ENCODE results near the gene ECEL1.

Gene ECEL1

DNA sequence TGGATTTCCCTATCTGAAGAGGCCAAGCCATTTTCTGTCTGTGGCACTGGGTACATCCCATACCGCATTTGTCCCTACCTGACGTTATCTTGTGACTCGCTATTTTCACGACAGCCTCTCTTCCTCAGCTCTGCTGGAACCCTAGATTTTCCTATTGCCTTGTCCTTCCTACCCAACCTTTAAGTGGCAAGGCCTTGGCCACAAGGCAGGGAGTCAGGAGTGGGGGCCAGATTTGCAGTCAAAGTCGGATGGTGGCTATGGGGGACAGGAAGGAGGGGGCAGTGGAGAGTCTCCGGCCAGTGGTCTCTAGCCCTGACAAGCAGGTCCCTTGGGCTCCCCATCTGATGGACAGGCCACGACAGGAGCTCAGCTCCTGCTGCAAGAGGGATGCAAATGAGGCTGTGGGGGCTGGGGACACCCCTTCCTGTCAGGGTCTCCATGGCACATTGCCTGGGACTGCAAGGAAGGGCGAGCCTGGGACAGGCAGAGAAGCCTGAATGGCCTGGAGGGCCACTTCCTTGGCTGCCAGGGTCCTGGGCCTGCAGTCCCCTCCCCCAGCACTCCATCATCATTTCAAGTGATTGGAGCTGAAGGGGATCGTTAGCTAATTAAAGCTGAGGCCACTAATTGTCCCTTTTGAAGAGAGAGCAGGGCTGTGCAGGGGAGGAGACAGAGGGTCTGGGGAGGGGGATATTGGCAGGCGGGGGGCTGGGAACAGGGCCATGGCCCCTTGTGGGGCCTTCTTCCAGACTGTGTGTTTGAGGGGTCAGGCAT, 6.3 kb upstream of the ECEL1 start:
- no peak overlapping the region for H3K27ac ChIP-seq (ENCODE audit: low read length)
- no peaks in the 10 kb centered on the region for H3K9me3 ChIP-seq (ENCODE audit: control insufficient read depth in 1 of 2, low read length in 2 of 2)
- H3K4me1 ChIP-seq (ENCODE audit: control insufficient read depth in 1 of 2, insufficient read depth in 2 of 2, low read length in 2 of 2), result no peaks in the 10 kb centered on the region
- no peaks in the 10 kb centered on the region for H3K36me3 ChIP-seq (ENCODE audit: control insufficient read depth in 1 of 2, insufficient read depth in 2 of 2, low read length in 2 of 2)
- H3K27me3 ChIP-seq (ENCODE audit: low read depth, low read length), result no peaks in the 10 kb centered on the region
- no peak overlapping the region for H3K4me3 ChIP-seq (ENCODE audit: low read depth in 1 of 2, low read length in 2 of 2)

DNA sequence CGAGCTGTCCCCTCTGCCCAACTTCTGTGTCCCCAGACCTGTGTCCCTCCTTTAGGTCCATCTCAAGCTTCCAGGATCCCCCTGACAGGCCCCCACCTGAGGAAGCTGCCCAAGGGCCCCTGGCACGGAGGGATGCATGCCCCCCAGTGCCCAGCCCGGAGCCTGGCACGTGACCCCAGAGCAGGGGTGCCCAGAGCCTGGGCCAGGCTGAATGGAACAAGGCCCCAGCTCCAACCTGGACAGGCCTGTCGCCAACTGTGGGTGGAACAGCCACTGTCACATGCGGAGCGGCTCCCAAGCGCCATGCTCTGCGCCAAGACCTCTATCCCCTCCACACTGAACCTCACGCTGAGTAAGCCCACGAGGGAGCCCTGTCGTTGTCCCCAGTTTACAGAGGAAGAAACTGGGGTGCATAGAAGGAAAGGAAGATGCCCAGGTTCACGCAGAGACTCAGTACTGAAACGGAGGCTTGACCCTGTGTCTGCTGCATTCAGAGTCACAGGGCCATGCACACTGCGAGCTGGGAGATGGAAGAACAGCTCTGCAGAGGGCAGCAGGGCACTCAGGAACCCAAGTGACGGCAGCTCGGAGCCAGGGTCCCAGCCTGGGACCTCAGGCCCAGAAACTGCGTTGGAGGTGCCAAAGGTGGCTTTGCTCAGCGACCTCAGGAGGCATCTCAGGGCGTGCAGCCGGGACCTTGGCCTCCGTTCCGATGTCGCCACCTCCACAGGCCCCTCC, 5.5 kb upstream of the ECEL1 start:
- H3K27ac ChIP-seq (ENCODE audit: low read length), result no peak overlapping the region
- H3K9me3 ChIP-seq (ENCODE audit: control insufficient read depth in 1 of 2, low read length in 2 of 2), result no peaks in the 10 kb centered on the region
- no peaks in the 10 kb centered on the region for H3K27me3 ChIP-seq (ENCODE audit: low read depth, low read length)
- H3K36me3 ChIP-seq (ENCODE audit: control insufficient read depth in 1 of 2, insufficient read depth in 2 of 2, low read length in 2 of 2), result no peaks in the 10 kb centered on the region
- no peak overlapping the region for H3K4me3 ChIP-seq (ENCODE audit: low read depth in 1 of 2, low read length in 2 of 2)
- no peaks in the 10 kb centered on the region for H3K4me1 ChIP-seq (ENCODE audit: control insufficient read depth in 1 of 2, insufficient read depth in 2 of 2, low read length in 2 of 2)

DNA sequence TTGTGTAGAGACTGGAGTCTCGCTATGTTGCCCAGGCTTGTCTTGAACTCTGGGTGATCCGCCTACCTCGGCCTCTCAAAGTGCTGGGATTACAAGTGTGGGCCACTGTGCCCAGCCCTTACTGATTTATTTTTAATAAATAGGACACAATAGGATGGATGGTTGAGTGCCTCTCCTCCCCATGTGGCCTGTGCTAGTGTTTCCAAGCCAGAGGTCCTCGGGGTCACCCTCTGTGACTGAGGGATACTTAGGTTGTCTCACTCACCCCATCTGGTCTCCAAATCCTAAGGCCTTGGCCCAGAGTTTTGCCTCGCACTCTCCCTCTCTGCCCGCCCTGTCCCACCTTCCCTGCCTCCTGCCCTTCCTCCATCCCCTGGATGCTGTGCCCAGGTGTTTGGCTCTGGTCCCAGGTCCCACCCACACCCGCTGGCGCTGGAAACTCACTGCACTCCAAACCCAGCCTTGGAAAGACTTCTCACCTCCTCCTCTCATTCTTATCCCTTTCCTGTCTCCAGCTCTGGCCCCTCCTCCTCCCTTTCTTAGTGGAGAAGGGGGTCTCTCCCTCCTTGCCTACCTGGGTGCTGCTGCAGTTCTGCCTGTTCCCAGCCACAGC, 4.7 kb upstream of the ECEL1 start:
- peaks cover 0 to 2% of the 10 kb centered on the region in 2 donors for H3K4me1 ChIP-seq (ENCODE audit: control insufficient read depth in 1 of 2, insufficient read depth in 2 of 2, low read length in 2 of 2)
- no peak overlapping the region for H3K4me3 ChIP-seq (ENCODE audit: low read depth in 1 of 2, low read length in 2 of 2)
- no peaks in the 10 kb centered on the region for H3K9me3 ChIP-seq (ENCODE audit: control insufficient read depth in 1 of 2, low read length in 2 of 2)
- no peaks in the 10 kb centered on the region for H3K27me3 ChIP-seq (ENCODE audit: low read depth, low read length)
- H3K36me3 ChIP-seq (ENCODE audit: control insufficient read depth in 1 of 2, insufficient read depth in 2 of 2, low read length in 2 of 2), result no peaks in the 10 kb centered on the region
- no peak overlapping the region for H3K27ac ChIP-seq (ENCODE audit: low read length)

DNA sequence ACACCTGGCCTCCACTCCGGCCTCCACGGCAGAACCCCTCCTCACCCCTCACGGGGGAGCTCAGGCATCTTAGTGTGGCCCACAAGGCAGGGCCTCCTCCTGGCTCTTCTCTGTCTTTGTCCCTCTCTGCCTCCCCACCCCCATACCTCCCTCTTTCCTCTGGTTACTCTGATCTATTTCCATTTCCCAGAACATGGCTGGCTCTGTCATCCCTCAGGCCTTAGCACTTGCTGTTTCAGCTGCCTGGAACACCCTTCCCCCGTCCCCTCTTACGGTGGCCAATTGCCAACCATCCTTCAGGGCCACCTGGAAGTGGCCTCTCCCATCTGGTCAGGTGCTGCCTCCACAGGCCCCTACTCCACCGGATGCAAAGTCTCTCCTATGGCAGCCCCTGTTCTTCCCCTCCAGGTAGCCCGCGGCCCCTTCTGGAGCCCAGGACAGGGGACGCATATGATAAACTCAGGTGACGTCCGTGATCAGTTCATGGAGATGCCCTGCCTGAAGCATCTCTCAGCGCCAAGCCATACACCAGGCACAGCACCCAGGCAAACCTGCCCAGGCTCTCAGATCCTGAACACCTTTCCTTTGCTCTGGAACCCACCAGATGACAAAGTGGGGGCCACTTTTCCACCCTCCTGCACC, 3.6 kb upstream of the ECEL1 start:
- H3K36me3 ChIP-seq (ENCODE audit: control insufficient read depth in 1 of 2, insufficient read depth in 2 of 2, low read length in 2 of 2), result no peaks in the 10 kb centered on the region
- H3K27ac ChIP-seq (ENCODE audit: low read length), result no peak overlapping the region

DNA sequence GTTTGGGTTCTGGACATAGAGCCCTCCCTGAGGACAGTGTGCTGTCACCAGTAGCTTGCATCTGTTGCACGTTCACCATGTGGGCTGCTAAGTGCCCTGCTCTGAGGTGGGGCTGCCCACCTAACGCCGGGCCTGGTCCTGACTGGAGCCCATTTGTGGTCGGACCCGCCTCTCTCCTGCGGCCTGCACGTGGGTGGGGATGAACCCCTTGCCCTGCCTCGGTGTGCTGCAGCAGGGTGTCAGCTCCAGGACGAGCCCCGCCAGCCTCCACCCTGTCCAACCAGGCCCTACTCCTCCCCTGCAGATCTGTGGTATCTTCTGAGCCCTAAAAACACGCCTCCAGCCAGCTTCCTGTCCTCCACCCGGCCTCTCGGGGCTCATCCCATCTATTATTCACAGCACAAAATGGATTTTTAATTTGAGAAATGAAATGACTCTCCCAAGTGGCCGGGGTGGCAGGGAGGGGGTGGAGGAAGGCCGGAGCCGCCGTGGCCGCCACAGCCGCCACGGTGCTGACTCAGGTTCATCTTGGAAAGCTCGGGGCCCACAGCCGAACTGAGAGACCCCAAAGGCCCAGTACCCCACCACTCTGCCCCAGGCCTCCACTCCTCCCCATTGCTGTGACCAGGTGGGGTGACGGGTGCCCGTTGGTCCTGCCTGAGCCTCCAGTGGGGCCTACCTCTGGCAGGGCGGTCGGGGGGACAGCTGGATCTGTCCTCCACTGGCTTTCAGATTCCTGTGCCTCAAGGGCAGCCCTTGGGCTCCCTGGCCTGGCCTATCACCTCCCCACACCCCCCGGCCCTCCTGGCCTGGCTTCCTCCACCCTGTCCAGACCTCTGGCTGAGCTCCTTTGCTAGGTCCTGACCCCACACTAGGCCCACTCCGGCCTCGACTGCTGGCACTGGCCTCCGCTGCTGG, 2.8 kb upstream of the ECEL1 start:
- H3K36me3 ChIP-seq (ENCODE audit: control insufficient read depth in 1 of 2, insufficient read depth in 2 of 2, low read length in 2 of 2), result no peaks in the 10 kb centered on the region
- no peak overlapping the region for H3K4me3 ChIP-seq (ENCODE audit: low read depth in 1 of 2, low read length in 2 of 2)
- no peak overlapping the region for H3K27ac ChIP-seq (ENCODE audit: low read length)
- H3K4me1 ChIP-seq (ENCODE audit: control insufficient read depth in 1 of 2, insufficient read depth in 2 of 2, low read length in 2 of 2), result peaks cover 0 to 19% of the 10 kb centered on the region in 2 donors
- H3K27me3 ChIP-seq (ENCODE audit: low read depth, low read length), result peaks cover 5% of the 10 kb centered on the region
- H3K9me3 ChIP-seq (ENCODE audit: control insufficient read depth in 1 of 2, low read length in 2 of 2), result no peaks in the 10 kb centered on the region

More for the DNA sequence above, 3.6 kb upstream of the ECEL1 start:
- no peaks in the 10 kb centered on the region for H3K9me3 ChIP-seq (ENCODE audit: control insufficient read depth in 1 of 2, low read length in 2 of 2)
- no peaks in the 10 kb centered on the region for H3K27me3 ChIP-seq (ENCODE audit: low read depth, low read length)
- no peak overlapping the region for H3K4me3 ChIP-seq (ENCODE audit: low read depth in 1 of 2, low read length in 2 of 2)
- peaks cover 0 to 12% of the 10 kb centered on the region in 2 donors for H3K4me1 ChIP-seq (ENCODE audit: control insufficient read depth in 1 of 2, insufficient read depth in 2 of 2, low read length in 2 of 2)

DNA sequence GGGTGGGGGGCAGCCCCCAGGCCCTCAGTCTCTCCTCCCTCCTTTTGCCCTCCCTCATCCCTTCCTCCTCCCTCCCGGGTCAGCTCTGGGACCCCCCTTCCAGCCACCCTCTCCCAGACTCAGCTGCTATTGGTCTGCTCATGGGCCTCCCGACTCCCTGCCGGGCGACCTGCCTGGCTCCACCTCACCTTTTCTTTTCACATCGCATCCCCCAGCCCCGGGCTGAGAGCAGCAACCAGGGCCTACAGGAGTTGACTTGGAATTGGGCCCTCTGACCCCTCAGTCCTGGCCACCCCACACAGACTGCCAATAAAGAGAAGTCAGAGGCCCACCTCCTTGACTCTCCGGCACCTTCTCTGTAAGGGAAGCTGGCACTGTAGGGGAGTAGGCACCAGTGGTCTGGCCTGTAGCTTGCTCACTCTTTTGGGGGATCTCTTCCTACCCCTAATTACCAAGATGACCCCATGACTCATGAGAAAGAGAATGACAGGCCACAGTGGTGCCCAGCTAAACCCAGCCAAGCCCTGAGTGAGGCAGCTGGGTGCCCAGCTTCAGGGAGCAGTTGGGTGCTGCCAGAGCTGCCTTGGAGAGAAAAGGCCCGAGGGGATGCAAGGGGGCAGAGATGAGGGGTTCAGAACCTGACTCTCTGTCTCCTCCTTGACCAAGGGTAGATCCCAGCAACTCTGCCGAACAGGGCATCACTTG, 2.0 kb upstream of the ECEL1 start:
- no peak overlapping the region for H3K4me3 ChIP-seq (ENCODE audit: low read depth in 1 of 2, low read length in 2 of 2)
- H3K4me1 ChIP-seq (ENCODE audit: control insufficient read depth in 1 of 2, insufficient read depth in 2 of 2, low read length in 2 of 2), result peaks cover 0 to 19% of the 10 kb centered on the region in 2 donors
- H3K9me3 ChIP-seq (ENCODE audit: control insufficient read depth in 1 of 2, low read length in 2 of 2), result no peaks in the 10 kb centered on the region
- H3K36me3 ChIP-seq (ENCODE audit: control insufficient read depth in 1 of 2, insufficient read depth in 2 of 2, low read length in 2 of 2), result no peaks in the 10 kb centered on the region
- no peak overlapping the region for H3K27ac ChIP-seq (ENCODE audit: low read length)
- H3K27me3 ChIP-seq (ENCODE audit: low read depth, low read length), result peaks cover 13% of the 10 kb centered on the region

DNA sequence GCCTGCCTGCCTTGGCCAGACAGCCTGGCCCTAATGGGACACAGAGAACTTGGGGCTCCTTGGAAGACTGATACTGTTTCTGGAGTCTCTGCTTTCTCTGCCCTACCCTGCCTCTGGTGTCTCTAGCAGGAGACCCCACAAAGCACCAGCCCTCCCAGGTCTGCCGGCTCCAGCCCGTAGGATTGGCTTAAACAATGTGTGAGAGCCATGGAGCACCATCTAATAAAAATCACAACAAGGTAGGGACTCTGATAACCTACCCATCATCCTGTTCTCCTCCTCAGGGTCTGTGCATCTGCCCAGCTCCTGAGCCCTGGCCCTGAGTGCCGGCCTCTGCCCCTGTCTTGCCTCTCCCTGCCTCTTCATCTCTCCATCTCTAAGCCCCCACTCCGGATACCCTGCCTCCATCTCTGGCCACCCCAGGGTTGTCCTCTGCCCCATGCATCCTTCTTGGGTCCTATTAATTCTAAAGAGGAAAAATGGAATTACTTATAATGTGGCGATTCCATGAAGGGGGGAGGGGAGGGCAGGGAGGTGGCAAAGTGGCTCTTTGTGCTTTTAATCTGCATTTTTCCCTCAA, 1.2 kb upstream of the ECEL1 start:
- H3K27me3 ChIP-seq (ENCODE audit: low read depth, low read length), result peaks cover 15% of the 10 kb centered on the region
- no peak overlapping the region for H3K27ac ChIP-seq (ENCODE audit: low read length)
- H3K36me3 ChIP-seq (ENCODE audit: control insufficient read depth in 1 of 2, insufficient read depth in 2 of 2, low read length in 2 of 2), result no peaks in the 10 kb centered on the region
- no peak overlapping the region for H3K4me3 ChIP-seq (ENCODE audit: low read depth in 1 of 2, low read length in 2 of 2)
- H3K9me3 ChIP-seq (ENCODE audit: control insufficient read depth in 1 of 2, low read length in 2 of 2), result no peaks in the 10 kb centered on the region
- peaks cover 0 to 19% of the 10 kb centered on the region in 2 donors for H3K4me1 ChIP-seq (ENCODE audit: control insufficient read depth in 1 of 2, insufficient read depth in 2 of 2, low read length in 2 of 2)

DNA sequence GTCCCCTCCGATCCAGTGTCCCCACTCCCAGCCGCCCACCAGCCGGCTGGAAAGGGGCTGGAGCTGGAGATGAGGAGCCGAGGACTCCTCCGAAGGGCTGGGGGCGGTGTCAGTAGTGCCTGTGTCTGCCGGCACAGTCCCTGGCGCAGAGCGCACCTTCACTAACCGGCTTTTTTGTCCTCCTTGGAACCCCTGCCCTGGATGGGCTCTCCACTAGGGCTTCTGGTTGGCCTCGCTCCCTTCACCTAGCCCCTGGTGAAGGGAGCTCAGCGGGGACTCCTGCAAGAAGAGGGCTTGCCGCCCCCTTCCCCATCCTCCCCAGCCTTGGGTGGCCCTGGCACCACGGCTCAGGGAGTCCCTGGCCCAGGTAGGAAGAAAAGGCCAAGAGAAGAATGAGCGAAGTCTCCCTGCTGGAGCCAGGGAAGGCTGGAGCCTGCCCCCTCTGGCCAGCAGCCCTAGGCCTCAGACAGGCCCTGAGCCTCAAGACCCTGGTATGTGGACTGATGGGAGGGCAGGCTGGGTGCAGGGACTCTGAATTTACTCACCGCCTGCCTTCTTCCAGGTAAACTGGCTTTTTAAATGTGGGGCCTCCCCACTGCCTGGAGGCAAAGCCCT, 570 bp upstream of the ECEL1 start:
- Histone ChIP-seq H3K9me3 (ENCODE audit: control insufficient read depth in 1 of 2, low read length in 2 of 2) (no peaks in the 10 kb centered on the region), H3K36me3 (ENCODE audit: control insufficient read depth in 1 of 2, insufficient read depth in 2 of 2, low read length in 2 of 2) (no peaks in the 10 kb centered on the region), H3K27me3 (ENCODE audit: low read depth, low read length) (peaks cover 15% of the 10 kb centered on the region), H3K4me3 (ENCODE audit: low read depth in 1 of 2, low read length in 2 of 2) (no peak overlapping the region), H3K27ac (ENCODE audit: low read length) (no peak overlapping the region), H3K4me1 (ENCODE audit: control insufficient read depth in 1 of 2, insufficient read depth in 2 of 2, low read length in 2 of 2) (peaks cover 0 to 19% of the 10 kb centered on the region in 2 donors)

DNA sequence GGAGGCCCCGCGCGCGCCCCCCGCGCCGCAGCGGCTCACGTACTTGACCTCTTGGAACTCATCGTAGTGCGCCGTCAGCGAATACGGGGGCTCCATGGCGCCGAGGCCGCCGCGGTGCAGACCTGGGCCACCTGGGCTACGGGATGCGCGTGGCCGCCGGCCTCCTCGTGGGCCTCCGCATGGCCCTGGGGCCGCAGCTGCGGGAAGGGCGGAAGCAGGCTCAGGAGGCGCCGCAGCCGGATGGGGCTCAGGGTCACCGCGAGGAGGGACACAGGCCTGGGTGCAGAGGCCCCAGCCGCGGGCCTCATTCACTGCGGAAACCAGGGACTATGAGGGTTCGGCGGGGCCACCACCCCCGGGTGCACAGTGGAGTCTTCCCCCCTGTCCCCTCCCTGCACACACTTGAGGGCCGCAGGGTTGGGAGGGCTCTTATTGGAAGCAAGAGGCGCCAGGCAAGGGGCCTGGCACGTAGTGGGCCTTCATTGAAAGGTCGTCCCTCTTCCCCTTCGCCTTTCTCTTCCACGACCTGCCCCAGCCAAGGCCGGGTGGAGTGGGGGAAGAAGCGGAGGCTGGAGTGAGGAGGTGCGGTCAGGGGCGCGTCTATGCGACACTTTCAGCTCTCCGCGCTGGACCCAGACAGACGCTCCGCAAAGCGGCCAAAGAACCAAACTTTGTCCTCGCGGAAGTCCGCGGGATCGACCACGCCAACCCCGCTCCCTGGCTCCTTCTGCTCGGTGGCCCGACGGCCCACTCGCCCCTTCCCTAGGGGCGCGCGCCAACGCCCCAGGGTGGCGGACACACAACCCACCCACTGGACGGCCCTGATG, 863 bp downstream of the ECEL1 start:
- H3K4me1 ChIP-seq (ENCODE audit: control insufficient read depth in 1 of 2, insufficient read depth in 2 of 2, low read length in 2 of 2), result peaks cover 0 to 19% of the 10 kb centered on the region in 2 donors
- H3K27ac ChIP-seq (ENCODE audit: low read length), result no peak overlapping the region
- H3K36me3 ChIP-seq (ENCODE audit: control insufficient read depth in 1 of 2, insufficient read depth in 2 of 2, low read length in 2 of 2), result no peaks in the 10 kb centered on the region
- peak overlapping the region in 1 of 2 donors; percentile 12 for H3K4me3 ChIP-seq (ENCODE audit: low read depth in 1 of 2, low read length in 2 of 2)
- no peaks in the 10 kb centered on the region for H3K9me3 ChIP-seq (ENCODE audit: control insufficient read depth in 1 of 2, low read length in 2 of 2)
- H3K27me3 ChIP-seq (ENCODE audit: low read depth, low read length), result peaks cover 15% of the 10 kb centered on the region
